Stomach (tissue), 9 donors: ENCODE data around the gene ZNF672. TPM values are rescaled to one million over a fixed set of nuclear protein-coding genes. Genes with fewer than 3 reads are reported as not detected.
"Not testable (repeated sequence)": the region's sequence is repeated elsewhere in the genome, so short reads cannot be mapped to it uniquely, and the experiment has no call there.

Experiments used
- DNase-seq, 2 donors: peaks; one replicate each; pipeline versions ENCODE4 v3.0.0 to v3.0.0-alpha.2; 2013 to 2019
- H3K27ac ChIP-seq, 5 donors: fragments of 200-600 bp in 4 of 5; sonication (generic) in 4 of 5; one replicate each; pipeline ENCODE4 v1.5.1; 2013 to 2019; ENCODE audit warnings: mild to moderate bottlenecking in 1 of 5, moderate library complexity in 1 of 5
- H3K27me3 ChIP-seq, 3 donors: fragments of 200-600 bp; sonication (generic); one replicate each; pipeline ENCODE4 v1.5.1; 2017 to 2019; ENCODE audit warnings: mixed run types in 1 of 3
- H3K36me3 ChIP-seq, 4 donors: fragments of 200-600 bp; sonication (generic); 1 replicate in 3 of 4; 2 replicates in 1 of 4; pipeline ENCODE4 v1.5.1; 2016 to 2019
- H3K4me1 ChIP-seq, 4 donors: fragments of 200-600 bp; sonication (generic); one replicate each; pipeline ENCODE4 v1.5.1; 2016 to 2019
- H3K4me3 ChIP-seq, 4 donors: fragments of 200-600 bp; sonication (generic) in 3 of 4; one replicate each; pipeline ENCODE4 v1.5.1; 2016 to 2019; ENCODE audit warnings: mild to moderate bottlenecking in 1 of 4
- H3K9me3 ChIP-seq, 4 donors: fragments of 200-600 bp; sonication (generic); one replicate each; pipeline ENCODE4 v1.5.1; 2016 to 2019
- CTCF ChIP-seq, 7 experiments: fragments of 450-650 bp in 4 of 7; fragments of 200-600 bp in 3 of 7; sonication (generic) in 3 of 7; IDR thresholded peaks; one replicate each; pipeline ENCODE4 v1.5.1; 2016 to 2019; ENCODE audit warnings: antibody characterized with exemption in 7 of 7, control low read depth in 2 of 7, mild to moderate bottlenecking in 1 of 7
- EP300 ChIP-seq: sonication (generic); formaldehyde crosslinking; IDR thresholded peaks from one replicate; pipeline ENCODE4 v1.6.1; 2017; ENCODE audit warnings: antibody characterized with exemption
- POLR2A ChIP-seq, 4 donors: fragments of 450-650 bp; IDR thresholded peaks; one replicate each; pipeline ENCODE4 v1.6.1; 2016; ENCODE audit warnings: antibody characterized with exemption in 4 of 4, control low read depth in 2 of 4, mild to moderate bottlenecking in 1 of 4, moderate library complexity in 1 of 4
- POLR2AphosphoS5 ChIP-seq, 3 donors: sonication (generic); formaldehyde crosslinking; IDR thresholded peaks; one replicate each; pipeline ENCODE4 v1.6.1; 2016; ENCODE audit warnings: antibody characterized with exemption in 3 of 3
- WGBS, 5 donors: extraction: QIAGEN DNeasy Blood & Tissue Kit in 3 of 5; methylation state at CpG; one replicate each; pipeline versions ENCODE4 v1.1.5 to v1.1.7; 2013 to 2018; 5-methylcytosine and 5-hydroxymethylcytosine counted together
- intact Hi-C: fragments of 100-400 bp; cut with DNase I; formaldehyde crosslinking; loops from one replicate; pipeline ENCODE4 v1.15.1; 2023; ENCODE audit warnings: low total_unique reads
- polyA plus RNA-seq, 3 donors: library from polyadenylated mRNA; stranded (reverse); fragments of 200-250 nt; gene quantifications; one replicate each; pipeline ENCODE4 v1.2.3, GENCODE V29; 2013
- total RNA-seq, 5 donors: library from RNA; depleted of rRNA; stranded (reverse); fragments of >200 nt; gene quantifications; one replicate each; pipeline versions ENCODE4 v1.1.0 to v1.2.3, GENCODE V29; 2014 to 2016
- donor health status: healthy with polysubstance abuse.
- donor health status: Bipolar disorder and iron deficiency.
- donor health status: healthy.

ZNF672 gene
- total and polyA plus RNA-seq, 8 donors, result 13.0 to 142 (median 29.0) TPM

GRCh38 chr1:248872752-248873408 is 34.9 kb downstream of the ZNF672 start:
- Histone ChIP-seq H3K36me3 (no peaks in the 10 kb centered on the region), H3K27me3 (no peaks in the 10 kb centered on the region), H3K27ac (peak overlapping the region; percentile 83 to 97 (median 94)), H3K4me3 (peak overlapping the region; percentile 54 to 65 (median 58)), H3K9me3 (no peaks in the 10 kb centered on the region), H3K4me1 (peaks cover 0 to 16% (median 5%) of the 10 kb centered on the region in 4 donors)
- DNase-seq, result peak; percentile 51 to 87
- intact Hi-C loops, result no loop called here
- TF ChIP-seq CTCF (IDR thresholded peaks at IDR 0.05) (no peak), POLR2AphosphoS5 (IDR thresholded peaks at IDR 0.05) (peak in 1 of 3 donors; percentile 6)
- 4 to 8% (median 6%) methylated on average over 31 of the region's 31 CpGs for WGBS, 5 donors

GRCh38 chr1:248873409-248873992 is 35.5 kb downstream of the ZNF672 start:
- no peaks in the 10 kb centered on the region for H3K27me3 ChIP-seq
- peak in 1 of 7 experiments; percentile 5 for TF ChIP-seq CTCF (IDR thresholded peaks at IDR 0.05)
- TF ChIP-seq POLR2A (IDR thresholded peaks at IDR 0.05), result no peak
- no peak for TF ChIP-seq EP300
- TF ChIP-seq POLR2AphosphoS5 (IDR thresholded peaks at IDR 0.05), result peak; percentile 52 to 72 (median 62)
- peak overlapping the region; percentile 54 to 65 (median 58) for H3K4me3 ChIP-seq
- 0 to 1% (median 0%) methylated on average over 39 to 41 of the region's 41 CpGs for WGBS, 5 donors
- intact Hi-C loops, result no loop called here
- H3K27ac ChIP-seq, result peak overlapping the region; percentile 83 to 97 (median 94)
- no peaks in the 10 kb centered on the region for H3K9me3 ChIP-seq
- DNase-seq, result peak; percentile 94 to 97
- peaks cover 0 to 16% (median 5%) of the 10 kb centered on the region in 4 donors for H3K4me1 ChIP-seq
- no peaks in the 10 kb centered on the region for H3K36me3 ChIP-seq

GRCh38 chr1:248873993-248874533 is 36.0 kb downstream of the ZNF672 start:
- 4 to 6% (median 5%) methylated on average over 23 of the region's 23 CpGs for WGBS, 5 donors
- H3K27me3 ChIP-seq, result no peaks in the 10 kb centered on the region
- H3K4me1 ChIP-seq, result peaks cover 0 to 16% (median 5%) of the 10 kb centered on the region in 4 donors
- no peaks in the 10 kb centered on the region for H3K9me3 ChIP-seq
- H3K36me3 ChIP-seq, result no peaks in the 10 kb centered on the region
- intact Hi-C loops, result no loop called here
- TF ChIP-seq EP300 (no peak), POLR2AphosphoS5 (IDR thresholded peaks at IDR 0.05) (peak in 2 of 3 donors; percentile 46 to 47)
- peak; percentile 76 to 94 for DNase-seq
- H3K4me3 ChIP-seq, result peak overlapping the region; percentile 54 to 65 (median 58)
- peak overlapping the region; percentile 83 to 97 (median 94) for H3K27ac ChIP-seq

- H3K4me1 ChIP-seq, result no peaks in the 10 kb centered on the region
- WGBS, 5 donors, result 68 to 91% (median 84%) methylated on average over 1 of the region's 1 CpG
- H3K27me3 ChIP-seq, result no peaks in the 10 kb centered on the region
- intact Hi-C loops, result no loop called here
- no peak overlapping the region for H3K27ac ChIP-seq
- no peak overlapping the region for H3K4me3 ChIP-seq
- DNase-seq, result no peak
- no peaks in the 10 kb centered on the region for H3K9me3 ChIP-seq
- H3K36me3 ChIP-seq, result no peaks in the 10 kb centered on the region
- TF ChIP-seq EP300 (no peak), CTCF (IDR thresholded peaks at IDR 0.05) (no peak), POLR2A (IDR thresholded peaks at IDR 0.05) (no peak), POLR2AphosphoS5 (IDR thresholded peaks at IDR 0.05) (no peak)
These were observed 43.2 kb downstream of the ZNF672 start for GRCh38 chr1:248881261-248881660.

GRCh38 chr1:248882427-248882826 is 44.4 kb downstream of the ZNF672 start:
- H3K4me1 ChIP-seq, H3K4me3 ChIP-seq, H3K27ac ChIP-seq, H3K36me3 ChIP-seq, intact Hi-C loops, H3K9me3 ChIP-seq, H3K27me3 ChIP-seq, DNase-seq: not testable (repeated sequence)
- WGBS, 5 donors, result 69 to 83% (median 81%) methylated on average over 5 to 7 of the region's 7 CpGs
